GM21786 (cell line): ENCODE measurements around the gene DEFB113.
"Not testable (repeated sequence)": the region's sequence is repeated elsewhere in the genome, so short reads cannot be mapped to it uniquely, and the experiment has no call there.

Source experiments
- ATAC-seq: cut with Tn5 transposase; IDR thresholded peaks from one replicate; pipeline ENCODE4 v1.9.1; 2021; ENCODE audit not compliant: unreplicated experiment

DEFB113 gene

DNA sequence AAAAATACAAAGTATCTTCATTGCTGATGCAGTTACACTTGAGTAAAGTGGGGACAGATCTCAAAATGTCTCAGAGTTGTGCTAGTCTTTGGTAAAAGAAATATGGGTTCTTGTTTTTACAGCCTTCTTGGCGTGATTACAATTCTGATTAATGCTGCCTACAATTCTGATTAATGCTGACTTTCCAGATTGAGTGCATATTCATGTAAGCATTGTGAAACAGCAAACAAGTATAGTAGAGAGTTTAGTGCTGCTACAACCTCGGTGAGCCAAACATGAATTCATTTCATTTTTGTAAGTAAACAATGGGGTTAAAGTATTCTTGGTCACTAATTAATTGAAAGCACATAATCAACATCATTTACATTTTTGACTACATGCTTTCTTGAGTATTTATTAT is at the start of gene DEFB113:
DEFB113 (minus strand) TSS at position 21 of the 400 bp plus-strand sequence; CDS start at position 21, 0 bp downstream.
- no peak for ATAC-seq

DNA sequence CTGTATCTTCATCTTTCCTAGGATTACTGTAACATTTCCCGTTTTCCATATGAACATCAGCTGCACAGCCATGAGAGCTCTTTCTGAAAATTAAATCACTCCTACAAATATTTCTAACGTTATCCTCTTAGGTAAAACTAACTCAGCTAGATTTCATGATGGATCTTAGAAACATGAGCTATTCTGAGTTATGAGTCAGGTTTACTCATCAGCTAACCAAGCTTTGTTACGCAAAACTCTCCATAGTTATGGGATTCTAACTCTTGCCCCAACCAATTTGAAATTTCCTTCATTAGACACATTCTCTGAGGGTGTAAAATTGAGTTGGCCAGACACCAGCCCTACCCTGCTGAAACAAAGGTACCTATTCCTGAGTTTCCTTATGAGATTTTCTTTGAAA is 38.4 kb upstream of the DEFB113 start:
- ATAC-seq: no peak

- ATAC-seq: no peak
Observed at GRCh38 chr6:50003139-50003538, 33.7 kb upstream of the DEFB113 start.

DNA sequence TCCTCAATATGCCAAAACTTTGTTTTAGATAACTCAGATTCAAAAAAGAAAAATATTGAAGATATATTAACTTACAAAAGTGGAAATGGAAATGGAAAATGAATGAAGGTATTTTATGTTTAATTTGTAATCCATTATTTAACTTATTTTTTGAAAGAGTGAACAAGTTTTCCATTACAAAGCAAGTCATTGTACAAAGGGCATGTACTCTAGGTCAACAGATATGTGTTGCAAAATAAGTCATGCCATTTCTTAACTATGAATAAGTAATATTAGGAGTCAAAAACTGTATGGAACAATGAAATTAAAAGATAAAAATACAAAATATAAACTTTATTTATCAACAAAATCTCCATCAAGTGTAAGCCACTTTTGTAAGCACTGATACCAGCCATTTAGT is 25.9 kb upstream of the DEFB113 start:
- ATAC-seq: no peak

DNA sequence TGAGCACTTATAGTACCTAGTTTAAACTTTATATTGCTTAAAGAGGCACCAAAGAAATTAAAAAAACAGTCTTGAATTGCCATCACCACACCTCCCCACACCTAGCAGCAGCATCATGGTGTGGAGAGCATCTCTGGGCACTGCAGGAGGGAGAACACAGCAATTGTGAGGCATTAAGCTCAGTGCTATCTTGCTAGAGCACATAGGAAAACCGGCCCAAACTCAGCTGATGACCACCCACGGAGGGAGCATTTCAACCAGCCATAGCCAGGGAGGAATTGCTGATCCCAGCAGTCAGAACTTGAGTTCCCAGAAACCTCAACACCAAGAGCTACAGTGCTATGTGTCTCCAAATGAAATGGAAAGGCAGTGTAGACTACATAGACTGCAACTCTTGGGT is 19.5 kb upstream of the DEFB113 start:
- no peak for ATAC-seq

DNA sequence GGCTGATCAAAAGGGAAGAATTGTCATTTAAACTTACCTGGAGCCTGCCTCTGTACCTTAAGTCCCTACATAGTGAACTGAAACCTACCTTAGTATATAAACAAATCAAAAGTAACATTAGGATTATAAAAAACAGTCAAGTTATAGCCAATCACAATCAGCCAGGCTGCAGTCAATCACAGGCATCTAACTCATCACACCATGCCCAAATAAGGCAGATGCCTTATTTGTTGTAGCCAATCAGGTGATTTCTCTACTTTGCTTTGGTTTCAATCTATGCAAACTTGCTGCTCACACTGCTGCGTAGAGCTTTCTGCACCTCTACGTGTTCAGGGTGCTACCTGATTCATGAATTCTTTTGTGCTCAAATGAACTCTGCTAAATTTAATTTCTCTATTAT is 18.3 kb upstream of the DEFB113 start:
- ATAC-seq: no peak

GRCh38 chr6:49986551-49986950 is 17.1 kb upstream of the DEFB113 start:
- no peak for ATAC-seq

DNA sequence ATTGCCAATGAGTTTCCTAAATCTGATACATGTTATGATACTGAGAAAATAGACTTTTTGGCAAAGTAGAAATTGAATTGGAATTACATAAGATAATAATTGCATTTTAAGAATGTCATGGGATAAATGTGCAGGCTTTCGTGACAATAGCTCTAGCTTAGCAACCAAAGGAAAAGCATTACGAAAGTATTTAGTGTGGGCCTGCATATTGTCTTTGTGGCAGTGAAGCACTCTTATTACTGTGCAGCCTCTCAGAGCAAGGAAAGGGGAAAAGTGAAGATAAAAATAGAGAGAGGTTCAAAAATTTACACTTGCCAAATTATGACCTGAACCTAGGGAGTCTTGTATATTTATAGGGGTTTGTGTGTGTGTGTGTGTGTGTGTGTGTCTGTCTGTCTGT is 12.6 kb upstream of the DEFB113 start:
- ATAC-seq: no peak

GRCh38 chr6:49980898-49981297 is 11.5 kb upstream of the DEFB113 start:
- no peak for ATAC-seq

DNA sequence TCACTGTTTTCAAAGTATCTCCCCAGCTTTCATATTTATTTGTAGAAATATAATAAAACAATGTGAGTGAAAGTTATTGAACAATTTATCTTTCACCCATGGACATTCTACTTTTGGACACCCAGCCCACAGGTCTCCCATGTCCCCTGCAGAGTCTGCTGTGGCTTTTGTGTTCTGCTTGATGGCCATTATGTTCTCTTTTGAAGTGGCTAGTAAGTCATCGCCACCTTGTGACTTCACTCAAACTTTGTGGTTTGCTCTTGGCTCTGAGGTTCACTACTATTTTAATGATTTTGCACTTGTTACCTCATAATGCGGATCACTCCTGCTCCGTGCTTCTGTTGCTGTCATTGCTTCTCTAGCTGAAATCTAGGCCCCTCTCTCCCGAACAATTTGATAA is 10.2 kb upstream of the DEFB113 start:
- ATAC-seq: peak; percentile 44

DNA sequence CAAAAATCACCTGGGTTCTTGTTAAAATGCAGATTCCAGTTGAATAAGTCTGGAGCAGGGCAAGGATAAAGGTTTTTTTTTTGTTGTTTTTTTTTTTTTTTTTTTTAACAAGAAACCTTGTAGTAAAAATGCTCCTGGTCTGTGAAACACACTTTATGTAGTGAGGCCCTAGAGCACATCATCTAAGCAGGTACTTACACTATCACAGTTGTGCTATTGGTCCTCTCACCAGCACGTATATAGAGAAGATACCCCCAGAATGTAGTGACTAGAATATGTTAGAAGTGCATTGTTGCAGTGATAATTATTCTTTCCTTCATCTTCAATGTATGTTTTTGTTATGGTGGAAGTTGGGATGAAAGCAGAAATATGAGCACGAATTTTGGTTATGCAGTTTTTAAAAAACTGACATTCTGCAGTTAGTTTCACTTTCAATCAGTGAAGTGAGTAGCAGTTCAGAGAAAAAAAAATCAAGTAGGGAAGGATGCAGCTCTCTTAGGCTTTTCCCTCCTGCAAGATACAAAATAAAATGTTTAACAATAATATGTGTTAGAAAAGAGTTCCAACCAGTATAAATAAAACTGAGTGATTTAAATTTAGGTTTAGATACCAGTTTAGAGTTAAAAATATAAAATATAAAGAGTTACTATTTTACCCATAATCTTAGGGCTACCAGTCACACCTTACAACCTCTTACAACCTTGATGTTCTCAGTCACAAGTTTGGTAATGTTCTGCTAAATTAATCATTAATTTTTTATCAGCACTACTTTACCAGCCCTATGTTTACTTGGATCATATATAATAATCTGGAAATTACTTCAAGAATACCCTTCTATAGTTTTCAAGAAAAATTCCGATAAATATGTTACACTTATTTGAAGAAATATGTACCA is 9.2 kb upstream of the DEFB113 start:
- ATAC-seq: peak; percentile 53

GRCh38 chr6:49966823-49967222 is 2.6 kb downstream of the DEFB113 start:
- no peak for ATAC-seq

DNA sequence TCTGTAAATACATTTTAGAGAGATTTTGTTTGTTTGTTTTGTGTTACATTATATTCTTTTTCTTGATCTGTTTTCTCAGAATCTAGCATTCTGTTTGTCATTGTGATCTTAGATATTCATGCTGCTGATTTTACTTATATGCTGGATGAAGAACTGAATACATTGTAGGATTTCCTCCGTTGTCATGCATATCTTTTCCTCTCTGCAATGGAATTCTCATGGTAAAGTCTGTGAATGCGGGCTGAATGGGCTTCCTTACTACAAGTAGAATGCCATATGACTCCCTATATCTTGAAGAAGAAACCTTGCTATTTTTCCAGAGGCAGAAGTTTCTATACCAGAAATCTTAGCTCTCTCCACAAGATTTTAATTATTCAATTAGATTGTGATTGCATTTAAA is 3.1 kb downstream of the DEFB113 start:
- ATAC-seq: no peak

DNA sequence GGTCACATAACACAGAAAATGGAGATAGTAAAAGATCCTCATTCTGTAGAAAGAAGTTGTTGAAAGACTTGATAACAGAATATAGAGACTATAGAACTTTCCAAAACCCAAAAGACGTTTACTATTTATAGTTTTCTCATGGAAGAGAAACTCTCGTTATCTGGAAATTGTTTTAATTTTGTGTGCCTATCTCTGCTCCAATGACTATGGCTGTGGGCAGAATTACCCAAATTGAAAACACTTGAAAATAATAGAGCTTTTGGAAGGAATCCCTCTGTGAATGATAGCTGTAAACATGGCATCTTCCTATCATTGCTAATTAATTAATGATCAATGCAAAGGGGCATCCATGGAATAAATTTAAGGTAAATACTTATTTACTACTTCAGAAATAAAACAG is 5.4 kb downstream of the DEFB113 start, which contains the start of gene DEFB114:
DEFB114 (minus strand) TSS at position 101 of the 400 bp plus-strand sequence; CDS start at position 42, 59 bp downstream.
- ATAC-seq: no peak

- no peak for ATAC-seq
Observed at GRCh38 chr6:49958180-49958579, 11.2 kb downstream of the DEFB113 start.

- ATAC-seq: no peak
Observed at GRCh38 chr6:49955847-49956246, 13.6 kb downstream of the DEFB113 start.

- ATAC-seq: no peak
Observed at GRCh38 chr6:49951926-49952325, 17.5 kb downstream of the DEFB113 start.

DNA sequence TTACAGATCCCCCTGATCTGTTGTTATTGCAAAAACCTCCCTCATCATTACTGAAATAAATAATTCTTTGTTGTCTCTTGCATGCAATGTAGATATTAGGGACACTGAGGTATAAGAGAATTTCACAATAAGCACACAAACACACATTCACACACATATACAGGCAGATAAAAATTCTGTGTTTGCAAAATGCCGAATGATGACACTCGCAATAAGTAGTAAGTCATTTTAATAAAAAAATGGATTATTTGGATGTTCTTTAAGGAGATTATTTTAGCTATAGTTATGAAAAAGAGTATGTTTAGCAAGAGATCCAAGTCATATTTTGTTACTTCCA is 19.0 kb downstream of the DEFB113 start:
- no peak for ATAC-seq

DNA sequence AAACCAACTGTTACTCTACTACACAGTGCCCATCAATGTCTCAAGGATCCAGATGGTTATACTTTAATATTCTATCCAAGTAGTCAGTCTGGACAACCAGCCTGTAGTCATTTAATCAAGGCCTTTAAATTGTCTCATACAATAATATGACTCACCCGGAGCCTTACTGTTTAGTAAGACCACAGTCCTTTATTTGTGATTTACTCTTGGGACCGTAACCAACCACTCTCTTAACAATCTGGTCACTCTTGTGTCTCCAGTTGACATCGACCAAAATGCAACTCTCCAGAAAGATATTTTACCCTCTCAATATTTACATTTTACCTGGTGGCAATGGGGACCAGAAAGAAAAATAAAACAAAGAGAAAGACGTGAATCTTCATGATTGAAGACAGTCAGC is 20.4 kb downstream of the DEFB113 start:
- no peak for ATAC-seq

DNA sequence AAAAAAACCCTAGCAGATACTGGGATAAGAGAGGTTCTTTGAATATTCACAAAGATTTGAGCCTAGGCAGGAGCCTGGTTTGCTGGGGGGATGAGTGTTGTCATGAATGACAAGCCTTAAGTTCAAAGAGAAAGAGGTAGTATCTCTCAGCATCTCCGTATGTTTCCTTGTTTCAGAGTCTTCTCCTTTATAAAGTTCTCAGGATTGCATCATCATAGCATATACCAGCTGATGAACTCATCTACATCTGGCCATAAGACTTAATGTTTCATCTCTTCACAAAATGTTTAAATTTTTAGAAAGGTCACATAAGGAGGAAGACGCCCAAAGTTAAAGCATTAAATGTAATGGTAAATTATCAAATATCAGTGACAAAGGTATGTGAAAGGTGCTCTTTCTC is 22.6 kb downstream of the DEFB113 start:
- ATAC-seq: no peak

DNA sequence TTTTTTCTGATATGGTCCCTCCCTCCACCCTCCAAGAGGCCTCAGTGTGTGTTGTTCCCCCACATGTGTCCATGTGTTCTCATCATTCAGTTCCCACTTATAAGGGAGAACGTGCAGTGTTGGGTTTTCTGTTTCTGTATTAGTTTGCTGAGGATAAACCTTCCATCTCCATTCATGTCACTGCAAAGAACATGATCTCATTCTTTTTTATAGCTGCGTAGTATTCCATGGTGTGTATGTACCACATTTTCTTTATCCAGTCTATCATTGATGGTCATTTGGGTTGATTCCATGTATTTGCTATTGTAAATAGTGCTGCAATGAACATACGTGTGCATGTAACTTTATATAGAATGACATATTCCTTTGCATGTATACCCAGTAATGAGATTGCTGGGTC is 25.4 kb downstream of the DEFB113 start:
- not testable (repeated sequence) for ATAC-seq

- no peak for ATAC-seq
Observed at GRCh38 chr6:49939993-49940498, 29.4 kb downstream of the DEFB113 start.

DNA sequence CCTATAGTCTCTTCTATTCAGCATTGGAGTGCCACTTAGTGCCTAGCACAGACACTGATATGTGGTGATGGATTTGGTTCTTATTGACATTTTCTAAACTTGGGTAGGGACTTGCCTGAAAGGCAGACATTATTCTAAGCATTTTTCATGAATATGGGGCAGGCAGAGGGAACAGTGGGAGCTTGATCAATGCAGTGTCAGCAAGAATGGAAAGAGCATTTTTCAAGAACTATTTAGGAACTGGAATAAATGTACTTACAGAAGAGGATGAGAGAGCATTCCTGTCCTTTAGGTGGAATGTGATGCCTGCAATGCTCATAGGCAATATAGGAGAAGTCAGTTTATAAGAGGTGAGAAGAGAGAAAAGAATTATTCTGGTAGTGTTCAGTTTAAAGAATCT is 31.6 kb downstream of the DEFB113 start:
- no peak for ATAC-seq
